ENCODE measurements around the gene DCP1B. TPM values are rescaled to one million over a fixed set of nuclear protein-coding genes. Genes with fewer than 3 reads are reported as not detected.

Gene DCP1B
- total and polyA plus RNA-seq, 2 donors (not counting 1 experiment from before 2014, with no cell fraction given), result 12.3 to 18.0 TPM

GRCh38 chr12:2029851-2030250 is 25.6 kb upstream of the DCP1B start:
- Mint-ChIP-seq H3K4me1 (peaks cover 4% of the 10 kb centered on the region), H3K27me3 (peaks cover 36% of the 10 kb centered on the region), H3K9me3 (ENCODE audit: insufficient read depth) (no peaks in the 10 kb centered on the region), H3K27ac (no peak overlapping the region), H3K4me3 (no peak overlapping the region)
- Histone ChIP-seq H3K4me3 (ENCODE audit: control extremely low read depth in 1 of 5, extremely low read depth in 1 of 5, insufficient read depth in 1 of 5, low read depth in 2 of 5, low read length in 4 of 5) (no peak overlapping the region), H3K27me3 (replicated peaks in 1 of 4; ENCODE audit: control extremely low read depth in 1 of 4, control insufficient read depth in 3 of 4, insufficient read depth in 4 of 4, low read length in 3 of 4) (peaks cover 0 to 33% (median 20%) of the 10 kb centered on the region in 4 experiments), H4K20me1 (ENCODE audit: control insufficient read depth, insufficient read depth, low read length, poor library complexity, severe bottlenecking) (no peaks in the 10 kb centered on the region), H3K9ac (ENCODE audit: low read length) (no peak overlapping the region), H3K36me3 (replicated peaks in 1 of 2; ENCODE audit: control extremely low read depth in 1 of 2, control insufficient read depth in 1 of 2, extremely low read depth in 1 of 2, insufficient read depth in 2 of 2, low read length in 1 of 2) (no peaks in the 10 kb centered on the region), H3K4me1 (ENCODE audit: control insufficient read depth in 2 of 2, insufficient read depth in 2 of 2, low read length in 2 of 2) (peaks cover 3 to 5% of the 10 kb centered on the region in 2 donors), H3K27ac (ENCODE audit: low read length in 2 of 2) (no peak overlapping the region), H3K79me2 (ENCODE audit: control insufficient read depth, insufficient read depth, low read length) (no peaks in the 10 kb centered on the region), H2AFZ (ENCODE audit: insufficient read depth, low read depth, low read length, poor library complexity, severe bottlenecking) (no peak overlapping the region), H3K4me2 (replicated peaks; ENCODE audit: low read depth, low read length, poor library complexity, severe bottlenecking) (no peak overlapping the region), H3K9me3 (ENCODE audit: control extremely low read depth in 1 of 3, control insufficient read depth in 2 of 3, insufficient read depth in 1 of 3, low read length in 2 of 3) (no peaks in the 10 kb centered on the region)
- CTCF ChIA-PET, result no interaction called here
- DNase-seq (no peak), ATAC-seq (ENCODE audit: low read depth) (no peak)
- 67% methylated on average over 1 of the region's 3 CpGs for WGBS (ENCODE audit: insufficient coverage)
- no peak for TF ChIP-seq EZH2 (IDR thresholded peaks at IDR 0.05; ENCODE audit: borderline replicate concordance, insufficient read depth, low read depth, low read length, poor library complexity, severe bottlenecking)
- TF ChIP-seq CTCF (IDR thresholded peaks at IDR 0.05), result no peak
- POLR2A ChIA-PET, result no interaction called here
- intact Hi-C loops (cut with micrococcal nuclease), result no loop called here

- DNase-seq, result no peak
- ChIA-PET POLR2A (no interaction called here), CTCF (interaction anchor here (1.0 to 1.3 kb wide), 2 partner anchors 10 to 13 kb away, joined by 3 to 4 read pairs; no protein-coding TSS in a partner anchor)
- Histone ChIP-seq H3K36me3 (replicated peaks in 1 of 2; ENCODE audit: control extremely low read depth in 1 of 2, control insufficient read depth in 1 of 2, extremely low read depth in 1 of 2, insufficient read depth in 2 of 2, low read length in 1 of 2) (no peaks in the 10 kb centered on the region), H2AFZ (ENCODE audit: insufficient read depth, low read depth, low read length, poor library complexity, severe bottlenecking) (no peak overlapping the region), H3K79me2 (ENCODE audit: control insufficient read depth, insufficient read depth, low read length) (no peaks in the 10 kb centered on the region), H3K27me3 (replicated peaks in 1 of 4; ENCODE audit: control extremely low read depth in 1 of 4, control insufficient read depth in 3 of 4, insufficient read depth in 4 of 4, low read length in 3 of 4) (peaks cover 0 to 13% (median 8%) of the 10 kb centered on the region in 4 experiments), H4K20me1 (ENCODE audit: control insufficient read depth, insufficient read depth, low read length, poor library complexity, severe bottlenecking) (no peaks in the 10 kb centered on the region), H3K4me1 (ENCODE audit: control insufficient read depth in 2 of 2, insufficient read depth in 2 of 2, low read length in 2 of 2) (no peaks in the 10 kb centered on the region), H3K4me2 (replicated peaks; ENCODE audit: low read depth, low read length, poor library complexity, severe bottlenecking) (no peak overlapping the region), H3K9ac (ENCODE audit: low read length) (no peak overlapping the region), H3K9me3 (ENCODE audit: control extremely low read depth in 1 of 3, control insufficient read depth in 2 of 3, insufficient read depth in 1 of 3, low read length in 2 of 3) (peaks cover 0 to 3% (median 0%) of the 10 kb centered on the region in 3 donors), H3K27ac (ENCODE audit: low read length in 2 of 2) (no peak overlapping the region), H3K4me3 (ENCODE audit: control extremely low read depth in 1 of 5, extremely low read depth in 1 of 5, insufficient read depth in 1 of 5, low read depth in 2 of 5, low read length in 4 of 5) (no peak overlapping the region)
- Mint-ChIP-seq H3K4me3 (no peak overlapping the region), H3K9me3 (ENCODE audit: insufficient read depth) (no peaks in the 10 kb centered on the region), H3K27me3 (peaks cover 29% of the 10 kb centered on the region), H3K27ac (no peak overlapping the region), H3K4me1 (no peaks in the 10 kb centered on the region)
- ATAC-seq (ENCODE audit: low read depth), result no peak
- no CpG with 5 or more reads among the region's 4 CpGs for WGBS (ENCODE audit: insufficient coverage)
- TF ChIP-seq CTCF (IDR thresholded peaks at IDR 0.05), result no peak
- no peak for TF ChIP-seq EZH2 (IDR thresholded peaks at IDR 0.05; ENCODE audit: borderline replicate concordance, insufficient read depth, low read depth, low read length, poor library complexity, severe bottlenecking)
- intact Hi-C loops (cut with micrococcal nuclease), result no loop called here
Observed at GRCh38 chr12:2027351-2027750, 23.1 kb upstream of the DCP1B start.
